Thoracic aorta (tissue), 2 donors: ENCODE measurements around the gene NXNL2. TPM values are rescaled to one million over a fixed set of nuclear protein-coding genes. Genes with fewer than 3 reads are reported as not detected.

ENCODE experiments used
- ATAC-seq: fragments of 150-250 bp; one replicate; pipeline ENCODE4 v1.8.0; 2017; ENCODE audit warnings: low read depth; ENCODE audit not compliant: insufficient number of reproducible peaks, low FRiP score
- DNase-seq: peaks from one replicate; pipeline ENCODE4 v3.0.0-alpha.2; 2020; ENCODE audit warnings: low spot score
- H3K27ac ChIP-seq, 2 donors: fragments of 200-600 bp; sonication (generic); 1 replicate in 1 of 2; 2 replicates in 1 of 2; pipeline ENCODE4 v1.5.1; 2016; ENCODE audit warnings: mild to moderate bottlenecking in 2 of 2, moderate library complexity in 2 of 2
- H3K27me3 ChIP-seq: fragments of 200-600 bp; sonication (generic); replicated peaks from 2 replicates; pipeline ENCODE4 v1.6.0; 2016; ENCODE audit warnings: mild to moderate bottlenecking; ENCODE audit not compliant: insufficient read depth
- H3K36me3 ChIP-seq: fragments of 200-600 bp; sonication (generic); one replicate; pipeline ENCODE4 v1.5.1; 2016
- H3K4me1 ChIP-seq, 2 donors: fragments of 200-600 bp; sonication (generic); 1 replicate in 1 of 2; 2 replicates in 1 of 2; pipeline versions ENCODE4 v1.5.1 to v1.6.0; 2016; ENCODE audit warnings: low read depth in 2 of 2, mild to moderate bottlenecking in 1 of 2; ENCODE audit not compliant: control insufficient read depth in 1 of 2
- H3K4me3 ChIP-seq: fragments of 200-600 bp; sonication (generic); 2 replicates; pipeline ENCODE4 v1.5.1; 2016; ENCODE audit warnings: mild to moderate bottlenecking
- H3K9me3 ChIP-seq: fragments of 200-600 bp; sonication (generic); 2 replicates; pipeline ENCODE4 v1.5.1; 2016
- total RNA-seq, 2 donors: library from RNA; depleted of rRNA; stranded (reverse); fragments of >200 nt; gene quantifications; one replicate each; pipeline versions ENCODE4 v1.1.0 to v1.2.3, GENCODE V29; 2016
- TF ChIP-seq, protein P1 (sequence below): fragments of 200-600 bp; sonication (generic); IDR thresholded peaks from one replicate; pipeline ENCODE4 v1.5.1; 2019; ENCODE audit warnings: antibody characterized with exemption

NXNL2 gene
- total RNA-seq, 2 donors from 2014 or later = 1.8 TPM; not detected in 1

DNA sequence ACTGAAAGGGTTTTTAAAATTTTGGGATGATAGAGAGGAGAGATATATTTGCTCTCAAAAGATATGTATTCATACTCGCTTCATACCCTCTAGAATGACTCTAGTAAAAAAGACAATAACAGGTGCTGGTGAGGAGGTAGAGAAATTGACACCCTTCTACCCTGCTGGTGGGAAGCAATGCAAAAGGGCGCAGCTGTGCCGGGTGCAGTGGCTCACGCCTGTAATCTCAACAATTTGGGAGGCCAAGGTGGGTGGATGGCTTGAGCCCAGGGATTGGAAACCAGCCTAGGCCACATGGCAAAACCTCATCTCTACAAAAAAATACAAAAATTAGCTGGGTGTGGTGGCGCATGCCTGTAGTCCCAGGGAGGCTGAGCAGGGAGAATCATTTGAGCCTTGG is 33.9 kb upstream of the NXNL2 start:
- no peak overlapping the region for H3K4me3 ChIP-seq
- H3K36me3 ChIP-seq = no peaks in the 10 kb centered on the region
- H3K27ac ChIP-seq = no peak overlapping the region
- TF ChIP-seq, protein P1, sequence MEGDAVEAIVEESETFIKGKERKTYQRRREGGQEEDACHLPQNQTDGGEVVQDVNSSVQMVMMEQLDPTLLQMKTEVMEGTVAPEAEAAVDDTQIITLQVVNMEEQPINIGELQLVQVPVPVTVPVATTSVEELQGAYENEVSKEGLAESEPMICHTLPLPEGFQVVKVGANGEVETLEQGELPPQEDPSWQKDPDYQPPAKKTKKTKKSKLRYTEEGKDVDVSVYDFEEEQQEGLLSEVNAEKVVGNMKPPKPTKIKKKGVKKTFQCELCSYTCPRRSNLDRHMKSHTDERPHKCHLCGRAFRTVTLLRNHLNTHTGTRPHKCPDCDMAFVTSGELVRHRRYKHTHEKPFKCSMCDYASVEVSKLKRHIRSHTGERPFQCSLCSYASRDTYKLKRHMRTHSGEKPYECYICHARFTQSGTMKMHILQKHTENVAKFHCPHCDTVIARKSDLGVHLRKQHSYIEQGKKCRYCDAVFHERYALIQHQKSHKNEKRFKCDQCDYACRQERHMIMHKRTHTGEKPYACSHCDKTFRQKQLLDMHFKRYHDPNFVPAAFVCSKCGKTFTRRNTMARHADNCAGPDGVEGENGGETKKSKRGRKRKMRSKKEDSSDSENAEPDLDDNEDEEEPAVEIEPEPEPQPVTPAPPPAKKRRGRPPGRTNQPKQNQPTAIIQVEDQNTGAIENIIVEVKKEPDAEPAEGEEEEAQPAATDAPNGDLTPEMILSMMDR = no peak
- ATAC-seq (no peak), DNase-seq (no peak)
- no peaks in the 10 kb centered on the region for H3K27me3 ChIP-seq
- H3K4me1 ChIP-seq = no peaks in the 10 kb centered on the region
- H3K9me3 ChIP-seq = no peaks in the 10 kb centered on the region

DNA sequence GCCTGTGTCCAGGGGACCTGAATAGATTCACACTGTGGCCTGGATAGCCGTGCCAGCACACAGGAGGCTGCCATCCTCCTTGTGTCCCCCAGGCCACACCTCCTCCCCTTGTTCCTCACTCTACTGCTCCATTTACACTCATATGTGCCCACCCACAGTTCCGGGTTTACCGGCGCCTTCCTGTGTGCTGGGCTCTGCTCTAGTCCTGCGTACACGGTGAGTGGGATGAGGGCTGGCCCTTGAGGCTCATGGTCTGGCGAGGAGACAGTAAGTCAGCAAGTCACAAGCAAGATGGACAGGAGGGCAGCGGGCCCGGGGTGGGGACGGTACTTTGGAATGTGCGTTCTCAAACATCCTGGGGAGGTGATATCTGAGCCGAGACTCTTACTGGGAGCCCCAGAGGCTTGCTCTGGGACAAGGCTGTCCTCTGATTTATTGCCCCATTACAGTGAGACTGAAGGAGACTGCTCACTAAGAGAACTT is 32.4 kb upstream of the NXNL2 start:
- Histone ChIP-seq H3K36me3 (no peaks in the 10 kb centered on the region), H3K9me3 (no peaks in the 10 kb centered on the region), H3K4me1 (no peaks in the 10 kb centered on the region), H3K4me3 (no peak overlapping the region), H3K27ac (no peak overlapping the region), H3K27me3 (no peaks in the 10 kb centered on the region)
- TF ChIP-seq, protein P1 = no peak
- ATAC-seq = no peak
- DNase-seq = no peak

DNA sequence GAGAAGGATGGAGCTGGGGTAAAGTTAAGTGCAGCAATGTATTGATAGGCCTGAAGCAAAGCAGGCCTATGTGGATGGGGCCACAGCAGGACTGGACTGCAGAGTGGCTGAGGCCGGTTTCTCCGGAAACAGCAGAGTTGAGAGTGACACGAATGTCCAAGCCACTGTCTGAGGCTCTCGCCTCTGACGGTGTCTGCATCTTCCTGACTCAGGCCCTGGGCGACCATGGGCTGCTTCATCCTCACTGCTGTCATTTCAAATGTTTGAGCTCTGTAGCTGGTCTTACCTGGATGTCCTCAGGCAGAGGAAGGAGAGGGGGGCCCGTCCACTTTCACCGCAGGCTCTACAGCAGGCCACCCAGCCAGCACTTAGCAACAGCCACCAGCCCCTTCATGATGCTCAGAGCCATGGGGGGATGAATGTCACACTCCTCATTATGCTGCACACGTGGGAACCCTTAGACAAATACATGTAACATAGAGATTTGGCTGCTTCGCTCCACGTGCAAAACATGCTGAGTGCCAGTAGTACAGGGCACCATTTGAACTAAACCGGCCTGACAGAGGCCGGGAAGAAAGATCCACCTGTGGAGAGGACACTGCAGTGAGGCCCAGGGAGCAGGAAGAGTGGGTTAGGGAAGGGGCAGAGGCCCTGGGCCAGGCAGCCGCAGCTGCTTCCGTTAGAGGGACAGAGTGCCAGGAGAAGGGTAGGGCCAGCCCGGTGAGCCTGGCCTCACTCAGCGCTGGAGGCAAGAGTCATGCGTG is 31.7 kb upstream of the NXNL2 start:
- DNase-seq (no peak), ATAC-seq (no peak)
- Histone ChIP-seq H3K4me3 (no peak overlapping the region), H3K27me3 (no peaks in the 10 kb centered on the region), H3K4me1 (no peaks in the 10 kb centered on the region), H3K9me3 (no peaks in the 10 kb centered on the region), H3K27ac (no peak overlapping the region), H3K36me3 (no peaks in the 10 kb centered on the region)
- TF ChIP-seq, protein P1 = no peak

DNA sequence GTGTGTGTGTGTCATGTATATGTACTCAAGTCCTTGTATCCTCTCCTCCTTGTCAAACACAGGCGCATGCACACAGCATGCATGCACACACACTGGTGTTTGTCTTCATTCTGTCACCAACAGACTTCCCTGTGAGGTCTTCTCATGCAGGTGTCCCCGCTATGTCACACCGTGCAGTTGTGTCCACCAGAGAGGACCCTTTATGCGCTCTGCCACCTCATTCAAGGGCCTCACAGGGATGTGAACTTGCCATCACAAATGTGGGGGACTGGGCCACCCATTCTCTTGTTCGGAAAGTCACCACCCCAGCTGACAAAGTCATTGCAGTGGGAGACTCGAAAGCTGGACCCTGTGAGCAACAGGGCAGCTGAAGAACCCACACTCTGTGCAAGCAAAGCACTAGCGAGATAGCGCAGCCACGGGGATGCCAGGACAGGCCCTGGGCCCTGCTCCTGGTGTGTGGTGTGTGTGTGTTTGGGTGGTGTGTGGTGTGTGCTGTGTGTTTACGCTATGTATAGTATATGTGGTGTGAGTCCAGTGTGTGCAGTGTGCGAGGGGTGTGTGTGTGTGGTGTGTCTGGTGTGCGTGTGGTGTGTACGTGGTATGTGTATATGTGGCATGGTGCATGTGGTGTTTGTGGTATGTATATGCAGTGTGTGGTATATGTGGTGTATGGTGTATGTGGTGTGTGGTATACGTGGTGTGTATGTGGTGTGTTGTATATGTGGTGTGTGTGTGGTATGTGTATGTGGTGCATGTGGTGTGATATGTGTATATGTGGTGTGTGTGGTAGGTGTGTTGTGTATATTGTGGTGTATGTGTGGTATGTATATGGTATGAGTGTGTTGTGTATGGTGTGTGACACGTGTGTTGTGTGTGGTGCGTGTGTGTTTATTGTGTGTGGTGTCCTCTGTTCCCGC is 30.9 kb upstream of the NXNL2 start:
- Histone ChIP-seq H3K27ac (no peak overlapping the region), H3K27me3 (no peaks in the 10 kb centered on the region), H3K9me3 (no peaks in the 10 kb centered on the region), H3K4me3 (no peak overlapping the region), H3K36me3 (no peaks in the 10 kb centered on the region), H3K4me1 (no peaks in the 10 kb centered on the region)
- no peak for DNase-seq
- no peak for ATAC-seq
- TF ChIP-seq, protein P1 = no peak

DNA sequence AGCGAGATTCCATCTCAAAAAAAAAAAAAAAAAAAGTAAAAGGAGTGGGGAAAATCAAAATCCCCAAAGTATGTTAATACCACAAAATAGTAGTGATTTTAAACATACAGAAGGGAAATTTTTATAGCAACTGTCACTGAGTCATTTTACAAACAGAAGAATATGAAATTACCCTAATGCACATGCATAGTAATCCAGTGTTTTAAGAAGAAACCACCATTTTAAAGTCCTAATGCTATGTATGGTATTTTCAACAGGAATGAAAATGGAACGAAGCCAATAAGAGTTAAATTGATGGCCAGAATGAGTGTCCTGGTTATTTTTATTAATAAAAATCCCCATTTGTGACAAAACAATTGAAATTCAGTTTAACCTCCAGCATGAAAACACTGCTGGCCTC is 26.7 kb upstream of the NXNL2 start:
- DNase-seq (no peak), ATAC-seq (no peak)
- H3K9me3 ChIP-seq = no peaks in the 10 kb centered on the region
- no peak overlapping the region for H3K4me3 ChIP-seq
- H3K36me3 ChIP-seq = no peaks in the 10 kb centered on the region
- H3K27ac ChIP-seq = no peak overlapping the region
- TF ChIP-seq, protein P1 = no peak
- no peaks in the 10 kb centered on the region for H3K4me1 ChIP-seq
- no peaks in the 10 kb centered on the region for H3K27me3 ChIP-seq
